SK-N-MC (cell line): ENCODE data around the gene LTK.

ENCODE experiments used
- EZH2 ChIP-seq: fragments of 200-600 bp; sonication (generic); IDR thresholded peaks from one replicate; pipeline ENCODE4 v1.6.1; 2017; ENCODE audit warnings: antibody characterized with exemption
- POLR2AphosphoS5 ChIP-seq: IDR thresholded peaks from 2 replicates; pipeline ENCODE4 v1.6.1; 2012; ENCODE audit warnings: mild to moderate bottlenecking, low read depth, low read length, borderline replicate concordance

DNA sequence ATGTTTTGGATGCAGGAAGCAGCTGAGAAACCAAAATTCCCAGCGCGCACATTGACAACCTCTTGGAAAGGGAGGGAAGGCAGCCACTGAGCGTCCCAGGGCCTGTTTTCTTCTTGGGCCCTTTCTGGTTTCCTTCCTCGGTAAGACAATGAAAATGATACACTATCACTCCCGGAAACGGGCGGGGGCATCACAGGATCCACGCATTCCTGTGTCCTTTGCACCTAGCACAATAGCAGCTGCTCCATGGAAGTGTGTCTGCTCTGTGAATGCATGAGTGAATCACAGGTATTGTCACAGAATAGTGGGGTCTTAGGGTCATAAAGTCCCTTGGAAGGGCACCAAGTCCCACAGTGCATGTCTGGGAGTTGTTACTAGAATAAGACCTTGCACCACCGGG lies 26.2 kb downstream of the LTK start:
- no peak for TF ChIP-seq EZH2
- TF ChIP-seq POLR2AphosphoS5: no peak
